Sigmoid colon (tissue), 4 donors: ENCODE data around the gene GABBR2.

ENCODE experiments used
- CTCF ChIP-seq, 4 experiments: fragments of 450-650 bp in 3 of 4; fragments of 200-600 bp in 1 of 4; IDR thresholded peaks; one replicate each; pipeline ENCODE4 v1.5.1; 2016 to 2019; ENCODE audit warnings: antibody characterized with exemption in 4 of 4, mild to moderate bottlenecking in 3 of 4, moderate library complexity in 2 of 4
- EP300 ChIP-seq, 4 donors: sonication (generic); formaldehyde crosslinking; IDR thresholded peaks; one replicate each; pipeline ENCODE4 v1.6.1; 2017; ENCODE audit warnings: antibody characterized with exemption in 4 of 4
- POLR2A ChIP-seq, 2 donors: fragments of 450-650 bp; IDR thresholded peaks; one replicate each; pipeline ENCODE4 v1.6.1; 2016; ENCODE audit warnings: antibody characterized with exemption in 2 of 2, mild to moderate bottlenecking in 2 of 2, moderate library complexity in 2 of 2
- POLR2AphosphoS5 ChIP-seq, 4 donors: sonication (generic); formaldehyde crosslinking; IDR thresholded peaks; one replicate each; pipeline ENCODE4 v1.6.1; 2017; ENCODE audit warnings: antibody characterized with exemption in 4 of 4

DNA sequence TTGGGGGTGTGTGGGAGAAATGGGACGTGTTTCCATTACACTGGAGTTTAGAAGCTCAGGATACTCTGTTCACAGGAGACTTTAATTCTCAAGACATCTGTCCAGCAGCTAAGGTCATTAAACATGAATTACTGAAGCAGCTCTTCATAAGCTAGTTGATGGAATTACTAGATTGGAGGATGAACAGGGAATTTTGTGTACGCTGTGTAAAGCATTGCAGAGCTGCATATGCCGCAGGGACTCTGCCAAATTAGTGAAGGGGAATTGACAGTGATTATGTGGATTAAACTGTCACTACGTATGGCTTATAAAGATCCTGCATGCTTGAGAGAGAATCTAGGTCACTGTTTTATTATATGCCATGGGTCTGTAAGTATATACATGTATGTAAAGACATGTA lies 275.8 kb downstream of the GABBR2 start:
- TF ChIP-seq CTCF (IDR thresholded peaks at IDR 0.05) (no peak), POLR2A (IDR thresholded peaks at IDR 0.05) (no peak), EP300 (IDR thresholded peaks at IDR 0.05) (no peak), POLR2AphosphoS5 (IDR thresholded peaks at IDR 0.05) (no peak)
